Measurements from ENCODE around the gene DIS3L2. TPM values are rescaled to one million over a fixed set of nuclear protein-coding genes. Genes with fewer than 3 reads are reported as not detected.

The DIS3L2 gene
- total and polyA plus RNA-seq, 2 of the 8 experiments (the other 6 are each of a cell fraction or from before 2014, with no cell fraction given), result 11.5 to 21.6 TPM

DNA sequence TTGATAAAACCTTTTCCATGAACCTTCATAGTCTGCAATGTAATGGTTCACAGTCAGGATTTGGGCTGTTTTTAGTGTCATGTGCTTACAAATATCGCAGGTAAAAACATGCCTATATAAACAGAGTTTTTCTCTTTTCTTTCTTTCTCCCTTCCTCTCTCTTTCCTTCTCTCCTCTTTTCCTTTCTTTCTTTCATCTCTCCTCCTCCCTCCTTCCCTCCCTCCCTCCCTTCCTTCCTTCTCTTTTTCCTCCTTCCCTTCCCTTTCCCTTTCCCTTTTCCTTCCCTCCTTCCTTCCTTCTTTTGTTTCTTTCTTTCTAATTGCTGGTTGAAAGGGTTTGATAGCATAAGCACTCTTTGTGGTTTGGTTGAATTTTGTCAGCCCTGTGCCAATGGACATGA lies 25.7 kb upstream of the DIS3L2 start:
- H3K79me1 ChIP-seq (ENCODE audit: low read depth, low read length), result no peaks in the 10 kb centered on the region
- no peak overlapping the region for H2BK5ac ChIP-seq (ENCODE audit: low read depth, low read length)
- H3K4me1 ChIP-seq (replicated peaks in 1 of 4; ENCODE audit: control insufficient read depth in 3 of 4, insufficient read depth in 4 of 4, low read length in 3 of 4), result no peaks in the 10 kb centered on the region
- no peaks in the 10 kb centered on the region for H4K20me1 ChIP-seq (replicated peaks in 1 of 2; ENCODE audit: control insufficient read depth in 1 of 2, insufficient read depth in 2 of 2, low read length in 2 of 2)
- H3K36me3 ChIP-seq (ENCODE audit: control insufficient read depth in 2 of 4, insufficient read depth in 4 of 4, low read length in 3 of 4), result no peaks in the 10 kb centered on the region
- H3K23ac ChIP-seq (ENCODE audit: insufficient read length), result no peak overlapping the region
- no peaks in the 10 kb centered on the region; a peak in 1 of 7 replicates for H3K27me3 ChIP-seq (replicated peaks in 1 of 4; ENCODE audit: control insufficient read depth in 3 of 4, extremely low read depth in 1 of 4, insufficient read depth in 3 of 4, low read length in 3 of 4)
- no peak overlapping the region for H2AFZ ChIP-seq (ENCODE audit: low read length)
- H3K23me2 ChIP-seq (ENCODE audit: low read depth, low read length), result no peaks in the 10 kb centered on the region
- H4K8ac ChIP-seq (ENCODE audit: extremely low read depth, insufficient read depth, low read length), result no peak overlapping the region
- no peak overlapping the region for H3K27ac ChIP-seq (ENCODE audit: low read depth, low read length)
- no peak overlapping the region for H2BK12ac ChIP-seq (ENCODE audit: low read depth, low read length)
- H3K79me2 ChIP-seq (ENCODE audit: control insufficient read depth in 1 of 2, insufficient read depth in 2 of 2, low read length in 2 of 2), result no peaks in the 10 kb centered on the region
- no peak overlapping the region for H2BK20ac ChIP-seq (ENCODE audit: low read length)
- H3K56ac ChIP-seq (replicated peaks; ENCODE audit: insufficient read length, low read depth, low read length), result no peak overlapping the region
- no peak overlapping the region for H4K91ac ChIP-seq (replicated peaks; ENCODE audit: insufficient read length, low read length)
- H3K9ac ChIP-seq (replicated peaks in 1 of 4; ENCODE audit: extremely low read depth in 1 of 4, low read depth in 3 of 4, low read length in 3 of 4), result no peak overlapping the region
- FAIRE-seq (no peak), DNase-seq (ENCODE audit: low read depth in 1 of 2, low spot score in 2 of 2) (no peak)
- ChIA-PET POLR2A (ENCODE audit: partially characterized antibody) (interaction anchor here (2.0 kb wide), 1 partner anchor 10 kb away, joined by 10 read pairs; the partner anchor contains the start of gene NPPC), CTCF (ENCODE audit: partially characterized antibody) (interaction anchor here (0.7 to 3.6 kb wide), 9 partner anchors 8 to 206 kb away, joined by 3 to 17 read pairs (median 4); partner anchors contain the start of gene NPPC)
- H3K4me2 ChIP-seq (ENCODE audit: insufficient read depth in 1 of 2, low read depth in 2 of 2, low read length in 2 of 2), result no peak overlapping the region
- H3K9me3 ChIP-seq (ENCODE audit: insufficient read depth in 2 of 2, low read depth in 1 of 2, low read length in 1 of 2), result no peaks in the 10 kb centered on the region
- WGBS, 2 experiments (ENCODE audit: extremely low coverage in 1 of 2, insufficient coverage in 1 of 2, insufficient read length in 1 of 2, insufficient replicate concordance in 2 of 2, low coverage in 1 of 2, low lambda C conversion rate in 2 of 2, missing lambda C conversion rate in 1 of 2), result 100% methylated on average over 1 of the region's 1 CpG; no CpG with 5 or more reads in 1 of the 2 experiments
- no peak overlapping the region for H3K4ac ChIP-seq (replicated peaks; ENCODE audit: insufficient read length, low read depth, low read length)
- no peak overlapping the region for H3K4me3 ChIP-seq (ENCODE audit: extremely low read depth in 1 of 4, insufficient read depth in 2 of 4, low read depth in 3 of 4, low read length in 4 of 4)
- no peak overlapping the region for H2BK120ac ChIP-seq (replicated peaks; ENCODE audit: low read depth, low read length)
- no peak overlapping the region for H4K5ac ChIP-seq (ENCODE audit: insufficient read length, low read depth, low read length)
- no peak overlapping the region for H3K14ac ChIP-seq (ENCODE audit: insufficient read length)
- TF ChIP-seq SP1 (IDR thresholded peaks at IDR 0.05; ENCODE audit: low read depth, low read length) (no peak), SP2 (IDR thresholded peaks at IDR 0.05; ENCODE audit: low read length) (no peak), TAF1 (IDR thresholded peaks at IDR 0.05; ENCODE audit: low read depth, low read length) (no peak), CREB1 (IDR thresholded peaks at IDR 0.05) (no peak), POLR2AphosphoS5 (IDR thresholded peaks at IDR 0.05; ENCODE audit: low read depth, low read length) (no peak), HDAC6 (IDR thresholded peaks at IDR 0.05; ENCODE audit: low read depth, low read length) (no peak), RAD21 (IDR thresholded peaks at IDR 0.05 in 1 of 2, conservative IDR thresholded peaks at IDR 0.05 in 1 of 2; ENCODE audit: low read depth in 2 of 2, low read length in 2 of 2) (no peak), RFX5 (IDR thresholded peaks at IDR 0.05; ENCODE audit: borderline replicate concordance, low read depth, low read length) (no peak)
- TF ChIP-seq, protein P1, sequence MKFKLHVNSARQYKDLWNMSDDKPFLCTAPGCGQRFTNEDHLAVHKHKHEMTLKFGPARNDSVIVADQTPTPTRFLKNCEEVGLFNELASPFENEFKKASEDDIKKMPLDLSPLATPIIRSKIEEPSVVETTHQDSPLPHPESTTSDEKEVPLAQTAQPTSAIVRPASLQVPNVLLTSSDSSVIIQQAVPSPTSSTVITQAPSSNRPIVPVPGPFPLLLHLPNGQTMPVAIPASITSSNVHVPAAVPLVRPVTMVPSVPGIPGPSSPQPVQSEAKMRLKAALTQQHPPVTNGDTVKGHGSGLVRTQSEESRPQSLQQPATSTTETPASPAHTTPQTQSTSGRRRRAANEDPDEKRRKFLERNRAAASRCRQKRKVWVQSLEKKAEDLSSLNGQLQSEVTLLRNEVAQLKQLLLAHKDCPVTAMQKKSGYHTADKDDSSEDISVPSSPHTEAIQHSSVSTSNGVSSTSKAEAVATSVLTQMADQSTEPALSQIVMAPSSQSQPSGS (IDR thresholded peaks at IDR 0.05; ENCODE audit: low read length), result no peak
- no peak overlapping the region for H3K18ac ChIP-seq (ENCODE audit: extremely low read depth, low read length)
- H2AK5ac ChIP-seq (ENCODE audit: low read depth, low read length), result no peak overlapping the region
- no peak overlapping the region for H2BK15ac ChIP-seq (ENCODE audit: low read length)

All from H1 (cell line).